Effector CD4-positive, alpha-beta T cell (primary cell): ENCODE results near the gene ARSG.
"Not testable (repeated sequence)": the region's sequence is repeated elsewhere in the genome, so short reads cannot be mapped to it uniquely, and the experiment has no call there.

ENCODE experiments used
- DNase-seq: peaks from one replicate; pipeline ENCODE4 v3.0.0-alpha.2; 2020

ARSG gene

GRCh38 chr17:68277807-68278206 lies 13.5 kb upstream of the ARSG start:
- DNase-seq: no peak

GRCh38 chr17:68281965-68282364 lies 9.3 kb upstream of the ARSG start:
- DNase-seq: not testable (repeated sequence)

- DNase-seq: no peak
These were observed 2.9 kb upstream of the ARSG start for GRCh38 chr17:68288375-68288774.

GRCh38 chr17:68288804-68289203 lies 2.5 kb upstream of the ARSG start:
- no peak for DNase-seq

GRCh38 chr17:68289473-68289872 lies 1.8 kb upstream of the ARSG start:
- DNase-seq: no peak

GRCh38 chr17:68289936-68290267 lies 1.4 kb upstream of the ARSG start:
- no peak for DNase-seq

- DNase-seq: peak; percentile 47
These were observed 884 bp upstream of the ARSG start for GRCh38 chr17:68290268-68290954.

- peak; percentile 88 for DNase-seq
These were observed 767 bp downstream of the ARSG start for GRCh38 chr17:68291836-68292688.

GRCh38 chr17:68292689-68293040 lies 1.4 kb downstream of the ARSG start:
- no peak for DNase-seq

- DNase-seq: no peak
These were observed 2.3 kb downstream of the ARSG start for GRCh38 chr17:68293490-68294195.

GRCh38 chr17:68294196-68294555 lies 2.9 kb downstream of the ARSG start:
- no peak for DNase-seq

GRCh38 chr17:68294617-68295016 lies 3.3 kb downstream of the ARSG start:
- DNase-seq: no peak

GRCh38 chr17:68295086-68295485 lies 3.8 kb downstream of the ARSG start:
- no peak for DNase-seq

GRCh38 chr17:68296217-68297191 lies 5.2 kb downstream of the ARSG start:
- DNase-seq: peak; percentile 54

GRCh38 chr17:68297195-68297594 lies 5.9 kb downstream of the ARSG start:
- no peak for DNase-seq

- DNase-seq: no peak
These were observed 7.3 kb downstream of the ARSG start for GRCh38 chr17:68298601-68299000.

- DNase-seq: no peak
These were observed 8.5 kb downstream of the ARSG start for GRCh38 chr17:68299817-68300216.

GRCh38 chr17:68301438-68301959 lies 10.2 kb downstream of the ARSG start:
- no peak for DNase-seq

GRCh38 chr17:68302066-68302564 lies 10.8 kb downstream of the ARSG start:
- DNase-seq: no peak

GRCh38 chr17:68302666-68303065 lies 11.4 kb downstream of the ARSG start:
- no peak for DNase-seq

GRCh38 chr17:68304706-68305105 lies 13.4 kb downstream of the ARSG start:
- DNase-seq: no peak

GRCh38 chr17:68305142-68305541 lies 13.8 kb downstream of the ARSG start:
- no peak for DNase-seq
